Smooth muscle cell of trachea (primary cell): ENCODE measurements around the gene JPH3. TPM values are rescaled to one million over a fixed set of nuclear protein-coding genes. Genes with fewer than 3 reads are reported as not detected.

Experiments
- total RNA-seq: library from RNA; depleted of rRNA; stranded (reverse); fragments of >200 nt; gene quantifications from 2 replicates; pipeline ENCODE4 v1.2.1, GENCODE V29; 2014

The JPH3 gene
- not detected in 2 replicates for total RNA-seq

GRCh38 chr16:87602001-87602775 is at the start of gene JPH3:
Gene JPH3, plus strand, starts transcription at chr16:87602508. Its CDS starts 639 bp downstream, at chr16:87603147.

Other genes starting within 250 kb of the JPH3 start
- gene FBXO31, start 218.7 kb upstream of the JPH3 start, total RNA-seq = 35.1 and 74.9 TPM in 2 replicates
- 40.9 and 44.4 TPM in 2 replicates for gene MAP1LC3B, start 210.2 kb upstream of the JPH3 start, total RNA-seq
- gene ZCCHC14, start 109.5 kb upstream of the JPH3 start, total RNA-seq = 17.7 and 20.4 TPM in 2 replicates
- gene KLHDC4, start 163.5 kb downstream of the JPH3 start, total RNA-seq = 20.1 and 24.5 TPM in 2 replicates